Esophagus muscularis mucosa (tissue), 4 donors: Measurements from ENCODE around the gene RPS6KA2. TPM values are rescaled to one million over a fixed set of nuclear protein-coding genes. Genes with fewer than 3 reads are reported as not detected.

ENCODE experiments used
- DNase-seq: peaks from one replicate; pipeline ENCODE4 v3.0.0-alpha.2; 2017; ENCODE audit errors: extremely low spot score
- H3K27ac ChIP-seq, 4 donors: fragments of 200-600 bp; sonication (generic); replicated peaks in 1 of 4; 1 replicate in 3 of 4; 2 replicates in 1 of 4; pipeline ENCODE4 v1.5.1; 2016 to 2019; ENCODE audit warnings: mild to moderate bottlenecking in 1 of 4
- H3K27me3 ChIP-seq, 4 donors: fragments of 200-600 bp; sonication (generic); one replicate each; pipeline versions ENCODE4 v1.5.1 to v1.6.0; 2016 to 2019
- H3K36me3 ChIP-seq, 4 donors: fragments of 200-600 bp; sonication (generic); one replicate each; pipeline ENCODE4 v1.5.1; 2016 to 2019
- H3K4me1 ChIP-seq, 4 donors: fragments of 200-600 bp; sonication (generic); one replicate each; pipeline ENCODE4 v1.5.1; 2016 to 2019
- H3K4me3 ChIP-seq, 4 donors: fragments of 200-600 bp; sonication (generic); 1 replicate in 2 of 4; 2 replicates in 2 of 4; pipeline ENCODE4 v1.5.1; 2016 to 2019; ENCODE audit warnings: mild to moderate bottlenecking in 4 of 4, moderate library complexity in 1 of 4
- H3K9me3 ChIP-seq, 4 donors: fragments of 200-600 bp; sonication (generic); 1 replicate in 3 of 4; 2 replicates in 1 of 4; pipeline ENCODE4 v1.5.1; 2016 to 2019
- EP300 ChIP-seq: sonication (generic); formaldehyde crosslinking; IDR thresholded peaks from one replicate; pipeline ENCODE4 v1.6.1; 2017; ENCODE audit warnings: antibody characterized with exemption
- POLR2A ChIP-seq: fragments of 450-650 bp; IDR thresholded peaks from one replicate; pipeline ENCODE4 v1.6.1; 2017; ENCODE audit warnings: antibody characterized with exemption, moderate library complexity, mild to moderate bottlenecking, low read depth
- POLR2AphosphoS5 ChIP-seq, 2 donors: sonication (generic); formaldehyde crosslinking; IDR thresholded peaks; one replicate each; pipeline ENCODE4 v1.6.1; 2017; ENCODE audit warnings: antibody characterized with exemption in 2 of 2
- WGBS: methylation state at CpG from one replicate; pipeline ENCODE4 v1.1.5; 2018; 5-methylcytosine and 5-hydroxymethylcytosine counted together
- intact Hi-C: fragments of 100-400 bp; cut with DNase I; formaldehyde crosslinking; loops from one replicate; pipeline ENCODE4 v1.15.1; 2023
- total RNA-seq, 4 donors: library from RNA; depleted of rRNA; stranded (reverse); fragments of >200 nt; gene quantifications; one replicate each; pipeline versions ENCODE4 v1.1.0 to v1.2.1, GENCODE V29; 2016
- TF ChIP-seq, protein P1 (sequence below), 3 experiments: fragments of 200-600 bp in 2 of 3; fragments of 450-650 bp in 1 of 3; sonication (generic) in 2 of 3; IDR thresholded peaks; one replicate each; pipeline ENCODE4 v1.5.1; 2017 to 2019; ENCODE audit warnings: antibody characterized with exemption in 3 of 3, mild to moderate bottlenecking in 2 of 3, moderate library complexity in 1 of 3

RPS6KA2 gene
- total RNA-seq, 4 donors from 2014 or later: 83.9 to 126 (median 112) TPM

DNA sequence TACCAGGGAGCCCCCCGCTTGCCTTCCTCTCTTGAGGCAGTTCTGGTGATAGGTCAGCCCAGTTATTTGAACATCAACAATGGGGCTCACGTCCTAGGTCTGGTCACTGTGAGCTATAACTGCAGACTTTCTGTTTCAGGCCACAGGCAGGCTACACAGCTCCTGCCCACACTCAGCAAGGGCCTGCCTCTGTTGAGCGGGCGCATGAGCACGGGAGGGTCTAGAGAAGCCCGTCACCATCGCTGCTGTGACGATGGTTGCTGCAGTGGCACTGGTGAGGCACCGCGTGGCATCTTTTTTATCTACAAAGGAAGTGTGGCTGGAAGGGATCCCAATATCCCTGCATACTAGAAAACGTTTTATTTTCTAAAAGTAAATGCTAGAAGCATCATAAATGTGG is 118.3 kb downstream of the RPS6KA2 start:
- intact Hi-C loops: no loop called here
- DNase-seq: no peak
- H3K36me3 ChIP-seq: peaks cover 16 to 71% (median 65%) of the 10 kb centered on the region in 4 donors
- WGBS: 89% methylated on average over 11 of the region's 11 CpGs
- H3K9me3 ChIP-seq: no peaks in the 10 kb centered on the region
- H3K27ac ChIP-seq: no peak overlapping the region
- no peaks in the 10 kb centered on the region for H3K27me3 ChIP-seq
- TF ChIP-seq POLR2AphosphoS5 (IDR thresholded peaks at IDR 0.05) (no peak), EP300 (no peak), POLR2A (no peak)
- TF ChIP-seq, protein P1, sequence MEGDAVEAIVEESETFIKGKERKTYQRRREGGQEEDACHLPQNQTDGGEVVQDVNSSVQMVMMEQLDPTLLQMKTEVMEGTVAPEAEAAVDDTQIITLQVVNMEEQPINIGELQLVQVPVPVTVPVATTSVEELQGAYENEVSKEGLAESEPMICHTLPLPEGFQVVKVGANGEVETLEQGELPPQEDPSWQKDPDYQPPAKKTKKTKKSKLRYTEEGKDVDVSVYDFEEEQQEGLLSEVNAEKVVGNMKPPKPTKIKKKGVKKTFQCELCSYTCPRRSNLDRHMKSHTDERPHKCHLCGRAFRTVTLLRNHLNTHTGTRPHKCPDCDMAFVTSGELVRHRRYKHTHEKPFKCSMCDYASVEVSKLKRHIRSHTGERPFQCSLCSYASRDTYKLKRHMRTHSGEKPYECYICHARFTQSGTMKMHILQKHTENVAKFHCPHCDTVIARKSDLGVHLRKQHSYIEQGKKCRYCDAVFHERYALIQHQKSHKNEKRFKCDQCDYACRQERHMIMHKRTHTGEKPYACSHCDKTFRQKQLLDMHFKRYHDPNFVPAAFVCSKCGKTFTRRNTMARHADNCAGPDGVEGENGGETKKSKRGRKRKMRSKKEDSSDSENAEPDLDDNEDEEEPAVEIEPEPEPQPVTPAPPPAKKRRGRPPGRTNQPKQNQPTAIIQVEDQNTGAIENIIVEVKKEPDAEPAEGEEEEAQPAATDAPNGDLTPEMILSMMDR (IDR thresholded peaks at IDR 0.05): no peak
- H3K4me1 ChIP-seq: no peaks in the 10 kb centered on the region
- H3K4me3 ChIP-seq: no peak overlapping the region

GRCh38 chr6:166507809-166508564 is 119.1 kb downstream of the RPS6KA2 start:
- TF ChIP-seq POLR2AphosphoS5 (IDR thresholded peaks at IDR 0.05): no peak
- TF ChIP-seq POLR2A: no peak
- TF ChIP-seq, protein P1 (IDR thresholded peaks at IDR 0.05): no peak
- no peak for TF ChIP-seq EP300
- 89% methylated on average over 25 of the region's 25 CpGs for WGBS
- Histone ChIP-seq H3K9me3 (no peaks in the 10 kb centered on the region), H3K36me3 (peaks cover 16 to 72% (median 67%) of the 10 kb centered on the region in 4 donors), H3K27me3 (no peaks in the 10 kb centered on the region), H3K27ac (no peak overlapping the region), H3K4me1 (no peaks in the 10 kb centered on the region), H3K4me3 (no peak overlapping the region)
- intact Hi-C loops: no loop called here
- no peak for DNase-seq

DNA sequence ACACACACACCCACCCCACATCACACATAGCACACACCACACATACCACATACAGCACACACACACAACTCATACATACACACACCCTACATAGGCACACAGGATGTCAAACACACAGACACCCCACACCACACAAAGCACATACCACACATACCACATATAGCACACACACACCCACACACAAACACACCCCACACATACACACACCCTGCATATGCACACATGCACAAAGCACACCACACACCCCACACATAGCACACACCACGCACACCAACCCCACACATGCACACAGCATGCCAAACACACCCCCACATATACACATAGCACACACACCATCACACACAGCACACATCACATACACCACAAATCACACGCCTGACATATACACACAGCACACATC is 119.7 kb downstream of the RPS6KA2 start:
- no peaks in the 10 kb centered on the region for H3K27me3 ChIP-seq
- DNase-seq: no peak
- H3K4me3 ChIP-seq: no peak overlapping the region
- peaks cover 0 to 4% (median 2%) of the 10 kb centered on the region in 4 donors for H3K4me1 ChIP-seq
- peaks cover 16 to 76% (median 69%) of the 10 kb centered on the region in 4 donors for H3K36me3 ChIP-seq
- H3K27ac ChIP-seq: no peak overlapping the region
- no peak for TF ChIP-seq EP300
- TF ChIP-seq POLR2A: no peak
- TF ChIP-seq POLR2AphosphoS5 (IDR thresholded peaks at IDR 0.05): no peak
- TF ChIP-seq, protein P1 (IDR thresholded peaks at IDR 0.05): no peak
- 95% methylated on average over 2 of the region's 2 CpGs for WGBS
- no peaks in the 10 kb centered on the region for H3K9me3 ChIP-seq
- intact Hi-C loops: no loop called here

- Histone ChIP-seq H3K27me3 (no peaks in the 10 kb centered on the region), H3K27ac (no peak overlapping the region), H3K36me3 (peaks cover 22 to 94% (median 87%) of the 10 kb centered on the region in 4 donors), H3K4me1 (peaks cover 0 to 6% (median 2%) of the 10 kb centered on the region in 4 donors), H3K9me3 (no peaks in the 10 kb centered on the region), H3K4me3 (no peak overlapping the region)
- no peak for TF ChIP-seq EP300
- no peak for TF ChIP-seq POLR2A
- TF ChIP-seq POLR2AphosphoS5 (IDR thresholded peaks at IDR 0.05): no peak
- TF ChIP-seq, protein P1 (IDR thresholded peaks at IDR 0.05): no peak
- WGBS: 94% methylated on average over 24 of the region's 28 CpGs
- DNase-seq: no peak
- intact Hi-C loops: no loop called here
Observed at GRCh38 chr6:166505133-166505905, 121.7 kb downstream of the RPS6KA2 start.
